Natural killer cell (primary cell): ENCODE results near the gene FOXF2. TPM values are rescaled to one million over a fixed set of nuclear protein-coding genes. Genes with fewer than 3 reads are reported as not detected.
A peak's percentile ranks its signal among the peaks of the same experiment; 100 is the strongest.

ENCODE experiments used
- ATAC-seq, 3 donors: fragments of 150-1000 bp in 2 of 3; fragments of 200-7000 bp in 1 of 3; cut with Tn5 transposase; 1 replicate in 1 of 3; 2 replicates in 2 of 3; pipeline ENCODE4 v1.10.0; 2021; ENCODE audit warnings: mild to moderate bottlenecking in 2 of 3, moderate library complexity in 2 of 3
- DNase-seq, 2 donors: peaks; one replicate each; pipeline versions ENCODE4 v3.0.0 to v3.0.0-alpha.2; 2013 to 2021; ENCODE audit warnings: mixed read lengths in 1 of 2
- H3K27ac ChIP-seq: one replicate; pipeline ENCODE4 v1.5.1; 2013; ENCODE audit warnings: mild to moderate bottlenecking, low read length
- H3K27me3 ChIP-seq: one replicate; pipeline ENCODE4 v1.6.1; 2013; ENCODE audit warnings: low read length; ENCODE audit not compliant: control insufficient read depth, insufficient read depth
- H3K36me3 ChIP-seq: one replicate; pipeline ENCODE4 v1.6.1; 2013; ENCODE audit warnings: low read length; ENCODE audit not compliant: control insufficient read depth, insufficient read depth
- H3K4me1 ChIP-seq: one replicate; pipeline ENCODE4 v1.6.1; 2013; ENCODE audit warnings: low read length; ENCODE audit not compliant: control insufficient read depth, insufficient read depth
- H3K4me3 ChIP-seq: one replicate; pipeline ENCODE4 v1.5.1; 2013; ENCODE audit warnings: low read length
- H3K9me3 ChIP-seq: one replicate; pipeline ENCODE4 v1.6.1; 2013; ENCODE audit warnings: low read length; ENCODE audit not compliant: control insufficient read depth, insufficient read depth
- H3K27ac Mint-ChIP-seq, 2 donors: one replicate each; pipeline ENCODE4 v1.8.0; 2022; ENCODE audit warnings: mild to moderate bottlenecking in 2 of 2, mixed read lengths in 2 of 2, moderate library complexity in 1 of 2
- H3K27me3 Mint-ChIP-seq, 2 donors: one replicate each; pipeline ENCODE4 v1.8.0; 2022; ENCODE audit warnings: low read depth in 2 of 2, mixed read lengths in 2 of 2
- H3K36me3 Mint-ChIP-seq: one replicate; pipeline ENCODE4 v1.8.0; 2022; ENCODE audit warnings: mixed read lengths
- H3K4me1 Mint-ChIP-seq, 2 donors: one replicate each; pipeline ENCODE4 v1.8.0; 2022; ENCODE audit warnings: mixed read lengths in 2 of 2
- H3K4me3 Mint-ChIP-seq: one replicate; pipeline ENCODE4 v1.8.0; 2022; ENCODE audit warnings: mild to moderate bottlenecking, moderate library complexity, mixed read lengths
- H3K9me3 Mint-ChIP-seq, 2 donors: one replicate each; pipeline ENCODE4 v1.8.0; 2022; ENCODE audit warnings: mixed read lengths in 2 of 2
- WGBS: methylation state at CpG from one replicate; pipeline ENCODE4 v1.1.7; 2013; ENCODE audit warnings: missing lambda C conversion rate; ENCODE audit not compliant: insufficient coverage; 5-methylcytosine and 5-hydroxymethylcytosine counted together
- intact Hi-C: fragments of 100-400 bp; cut with micrococcal nuclease; formaldehyde crosslinking; loops from one replicate; pipeline ENCODE4 v1.14.2; 2022
- total RNA-seq, 4 donors: library from RNA; stranded (reverse); fragments of 120-200 nt in 1 of 4; gene quantifications; one replicate each; pipeline versions ENCODE4 v1.2.3 to v1.2.4, GENCODE V29; 2013 to 2022
- TF ChIP-seq, protein P1 (sequence below): fragments of 200-600 bp; IDR thresholded peaks from one replicate; pipeline ENCODE4 v1.8.0; 2022; ENCODE audit warnings: antibody characterized with exemption

FOXF2 gene
- total RNA-seq, 3 donors from 2014 or later (not counting 1 experiment from before 2014, with no cell fraction given), result not detected

DNA sequence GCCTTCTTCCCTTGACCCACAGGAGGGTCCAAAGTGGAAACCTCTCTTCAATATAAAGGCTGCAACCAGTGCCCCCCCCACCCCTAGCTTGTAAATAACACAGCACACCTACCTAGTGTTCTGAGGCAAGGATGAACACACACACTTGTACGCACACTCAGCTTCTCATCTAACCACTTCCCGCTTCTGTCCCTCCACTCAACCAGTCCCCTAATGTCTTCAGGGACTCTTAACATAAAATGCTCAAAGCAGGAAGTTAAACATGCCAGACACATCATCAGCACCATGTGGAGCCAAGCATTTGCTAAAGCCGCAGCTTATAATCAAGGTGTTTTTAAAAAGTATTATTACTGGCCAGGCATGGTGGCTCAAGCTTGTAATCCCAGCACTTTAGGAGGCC is 42.2 kb upstream of the FOXF2 start:
- H3K27me3 ChIP-seq, result peaks cover 9% of the 10 kb centered on the region
- Mint-ChIP-seq H3K4me3 (no peak overlapping the region), H3K36me3 (peaks cover 31% of the 10 kb centered on the region), H3K27ac (no peak overlapping the region), H3K9me3 (peaks cover 5 to 8% of the 10 kb centered on the region in 2 donors), H3K4me1 (no peaks in the 10 kb centered on the region), H3K27me3 (peaks cover 23 to 45% of the 10 kb centered on the region in 2 donors)
- TF ChIP-seq, protein P1, sequence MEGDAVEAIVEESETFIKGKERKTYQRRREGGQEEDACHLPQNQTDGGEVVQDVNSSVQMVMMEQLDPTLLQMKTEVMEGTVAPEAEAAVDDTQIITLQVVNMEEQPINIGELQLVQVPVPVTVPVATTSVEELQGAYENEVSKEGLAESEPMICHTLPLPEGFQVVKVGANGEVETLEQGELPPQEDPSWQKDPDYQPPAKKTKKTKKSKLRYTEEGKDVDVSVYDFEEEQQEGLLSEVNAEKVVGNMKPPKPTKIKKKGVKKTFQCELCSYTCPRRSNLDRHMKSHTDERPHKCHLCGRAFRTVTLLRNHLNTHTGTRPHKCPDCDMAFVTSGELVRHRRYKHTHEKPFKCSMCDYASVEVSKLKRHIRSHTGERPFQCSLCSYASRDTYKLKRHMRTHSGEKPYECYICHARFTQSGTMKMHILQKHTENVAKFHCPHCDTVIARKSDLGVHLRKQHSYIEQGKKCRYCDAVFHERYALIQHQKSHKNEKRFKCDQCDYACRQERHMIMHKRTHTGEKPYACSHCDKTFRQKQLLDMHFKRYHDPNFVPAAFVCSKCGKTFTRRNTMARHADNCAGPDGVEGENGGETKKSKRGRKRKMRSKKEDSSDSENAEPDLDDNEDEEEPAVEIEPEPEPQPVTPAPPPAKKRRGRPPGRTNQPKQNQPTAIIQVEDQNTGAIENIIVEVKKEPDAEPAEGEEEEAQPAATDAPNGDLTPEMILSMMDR, result no peak
- H3K27ac ChIP-seq, result no peak overlapping the region
- no peak for DNase-seq
- no peaks in the 10 kb centered on the region for H3K36me3 ChIP-seq
- no peak overlapping the region for H3K4me3 ChIP-seq
- 82% methylated on average over 3 of the region's 3 CpGs for WGBS
- peak in 1 of 3 donors; percentile 21 for ATAC-seq
- intact Hi-C loops, result no loop called here
- H3K4me1 ChIP-seq, result no peaks in the 10 kb centered on the region
- H3K9me3 ChIP-seq, result peaks cover 2% of the 10 kb centered on the region

GRCh38 chr6:1348675-1349074 is 40.7 kb upstream of the FOXF2 start:
- peaks cover 5 to 8% of the 10 kb centered on the region in 2 donors for H3K9me3 Mint-ChIP-seq

DNA sequence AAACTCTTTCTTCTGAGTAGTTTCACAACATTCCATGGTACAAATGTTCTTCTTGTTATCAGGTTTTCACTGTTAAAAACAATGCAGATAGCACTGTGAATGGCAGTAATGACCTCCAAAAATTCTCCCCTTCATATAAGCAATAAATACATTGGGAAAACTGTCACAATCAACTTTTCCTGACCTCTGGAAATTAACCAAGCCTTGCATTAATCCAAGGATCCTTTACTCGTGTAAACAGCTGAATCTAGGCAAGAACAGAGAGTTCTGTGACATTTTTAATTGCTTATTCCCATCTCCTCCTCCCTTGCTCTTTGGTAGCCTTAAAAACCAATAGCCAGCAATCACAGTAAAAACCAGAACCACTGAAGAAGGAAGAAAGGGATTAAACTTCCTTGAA is 39.7 kb upstream of the FOXF2 start:
- ATAC-seq, result no peak

More at GRCh38 chr6:1348675-1349074, 40.7 kb upstream of the FOXF2 start:
- no peak for DNase-seq
- Histone ChIP-seq H3K36me3 (no peaks in the 10 kb centered on the region), H3K4me3 (no peak overlapping the region), H3K4me1 (no peaks in the 10 kb centered on the region), H3K27me3 (peaks cover 10% of the 10 kb centered on the region), H3K9me3 (peaks cover 8% of the 10 kb centered on the region), H3K27ac (no peak overlapping the region)
- no peak overlapping the region for H3K4me3 Mint-ChIP-seq
- peaks cover 28% of the 10 kb centered on the region for H3K36me3 Mint-ChIP-seq
- TF ChIP-seq, protein P1, result no peak
- intact Hi-C loops, result no loop called here
- ATAC-seq, result no peak
- no peak overlapping the region for H3K27ac Mint-ChIP-seq
- H3K4me1 Mint-ChIP-seq, result no peaks in the 10 kb centered on the region
- H3K27me3 Mint-ChIP-seq, result peaks cover 31 to 47% of the 10 kb centered on the region in 2 donors
- WGBS, result 81% methylated on average over 1 of the region's 1 CpG

More for the DNA sequence above, 39.7 kb upstream of the FOXF2 start:
- DNase-seq, result no peak
- intact Hi-C loops, result no loop called here
- Histone ChIP-seq H3K27ac (no peak overlapping the region), H3K4me3 (no peak overlapping the region), H3K27me3 (peaks cover 9% of the 10 kb centered on the region), H3K4me1 (no peaks in the 10 kb centered on the region), H3K36me3 (no peaks in the 10 kb centered on the region), H3K9me3 (peaks cover 8% of the 10 kb centered on the region)
- 23% methylated on average over 1 of the region's 1 CpG for WGBS
- H3K4me1 Mint-ChIP-seq, result no peaks in the 10 kb centered on the region
- peaks cover 18% of the 10 kb centered on the region for H3K36me3 Mint-ChIP-seq
- peaks cover 36 to 47% of the 10 kb centered on the region in 2 donors for H3K27me3 Mint-ChIP-seq
- TF ChIP-seq, protein P1, result no peak
- H3K27ac Mint-ChIP-seq, result no peak overlapping the region
- H3K4me3 Mint-ChIP-seq, result no peak overlapping the region
- H3K9me3 Mint-ChIP-seq, result peaks cover 5 to 8% of the 10 kb centered on the region in 2 donors
